Motor neuron (in vitro differentiated cells): ENCODE measurements around the gene BRCA1. TPM values are rescaled to one million over a fixed set of nuclear protein-coding genes. Genes with fewer than 3 reads are reported as not detected.
A peak's percentile ranks its signal among the peaks of the same experiment; 100 is the strongest.
"Not testable (repeated sequence)": the region's sequence is repeated elsewhere in the genome, so short reads cannot be mapped to it uniquely, and the experiment has no call there.

Experiments used
- ATAC-seq, 8 experiments: fragments of 200-7000 bp; cut with Tn5 transposase; replicated peaks in 6 of 8; 2 replicates each; pipeline ENCODE4 v1.8.0; 2021; ENCODE audit warnings: mild to moderate bottlenecking in 8 of 8, moderate library complexity in 8 of 8
- H3K27ac ChIP-seq, 2 donors: fragments of 250-450 bp; sonication (Bioruptor Pico); 2 replicates each; pipeline ENCODE4 v1.9.0; 2021; ENCODE audit warnings: antibody characterized with exemption in 2 of 2, mild to moderate bottlenecking in 2 of 2, moderate library complexity in 1 of 2
- H3K4me1 ChIP-seq, 2 donors: fragments of 250-450 bp; sonication (Bioruptor Pico); replicated peaks in 1 of 2; 2 replicates each; pipeline ENCODE4 v1.6.1; 2021; ENCODE audit warnings: antibody characterized with exemption in 2 of 2, mild to moderate bottlenecking in 2 of 2, moderate library complexity in 1 of 2
- H3K4me3 ChIP-seq, 5 donors: fragments of 250-450 bp; sonication (Bioruptor Pico); 2 replicates each; pipeline ENCODE4 v1.9.0; 2021; ENCODE audit warnings: antibody characterized with exemption in 5 of 5, mild to moderate bottlenecking in 5 of 5, moderate library complexity in 4 of 5
- WGBS, 10 experiments: fragments of 450-650 bp; shearing (Covaris generic); methylation state at CpG; one replicate each; pipeline ENCODE4 v1.0.0; 2022; 5-methylcytosine and 5-hydroxymethylcytosine counted together
- in situ Hi-C, 9 experiments: fragments of 400-800 bp; cut with MboI; loops; one replicate each; pipeline ENCODE4 v1.15.0; 2021; ENCODE audit warnings: low sequenced_read_pairs in 9 of 9, low pct_unique_long_range_greater_than_20kb in 2 of 9; ENCODE audit not compliant: unreplicated experiment in 9 of 9
- total RNA-seq, 8 experiments: library from RNA; unstranded; fragments of 300-600 nt; gene quantifications; 2 replicates each; pipeline versions ENCODE4 v1.2.3 to v1.2.4, GENCODE V29; 2022

The BRCA1 gene
- 10 to 100 TPM in 3 of 8 experiments, 1 to 10 TPM in 5; 3.2 to 30.0 (median 6.9) TPM for total RNA-seq

DNA sequence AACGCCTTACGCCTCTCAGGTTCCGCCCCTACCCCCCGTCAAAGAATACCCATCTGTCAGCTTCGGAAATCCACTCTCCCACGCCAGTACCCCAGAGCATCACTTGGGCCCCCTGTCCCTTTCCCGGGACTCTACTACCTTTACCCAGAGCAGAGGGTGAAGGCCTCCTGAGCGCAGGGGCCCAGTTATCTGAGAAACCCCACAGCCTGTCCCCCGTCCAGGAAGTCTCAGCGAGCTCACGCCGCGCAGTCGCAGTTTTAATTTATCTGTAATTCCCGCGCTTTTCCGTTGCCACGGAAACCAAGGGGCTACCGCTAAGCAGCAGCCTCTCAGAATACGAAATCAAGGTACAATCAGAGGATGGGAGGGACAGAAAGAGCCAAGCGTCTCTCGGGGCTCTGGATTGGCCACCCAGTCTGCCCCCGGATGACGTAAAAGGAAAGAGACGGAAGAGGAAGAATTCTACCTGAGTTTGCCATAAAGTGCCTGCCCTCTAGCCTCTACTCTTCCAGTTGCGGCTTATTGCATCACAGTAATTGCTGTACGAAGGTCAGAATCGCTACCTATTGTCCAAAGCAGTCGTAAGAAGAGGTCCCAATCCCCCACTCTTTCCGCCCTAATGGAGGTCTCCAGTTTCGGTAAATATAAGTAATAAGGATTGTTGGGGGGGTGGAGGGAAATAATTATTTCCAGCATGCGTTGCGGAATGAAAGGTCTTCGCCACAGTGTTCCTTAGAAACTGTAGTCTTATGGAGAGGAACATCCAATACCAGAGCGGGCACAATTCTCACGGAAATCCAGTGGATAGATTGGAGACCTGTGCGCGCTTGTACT, at the start of gene BRCA1:
BRCA1 (minus strand) TSS at position 232 of the 834 bp plus-strand sequence. CDS start 1,268 bp downstream, outside the sequence.
- Histone ChIP-seq H3K4me1 (peaks cover 12% of the 10 kb centered on the region in 2 donors), H3K4me3 (peak within 1 kb of the TSS; percentile 45 to 58 (median 47)), H3K27ac (peak within 1 kb of the TSS; percentile 83 to 90)
- 0 to 16% (median 5%) methylated on average over 4 to 26 of the region's 38 CpGs; no CpG with 5 or more reads in 1 of the 10 experiments for WGBS, 10 experiments
- in situ Hi-C loops, result no loop called here
- peak; percentile 97 to 99 (median 98) for ATAC-seq

DNA sequence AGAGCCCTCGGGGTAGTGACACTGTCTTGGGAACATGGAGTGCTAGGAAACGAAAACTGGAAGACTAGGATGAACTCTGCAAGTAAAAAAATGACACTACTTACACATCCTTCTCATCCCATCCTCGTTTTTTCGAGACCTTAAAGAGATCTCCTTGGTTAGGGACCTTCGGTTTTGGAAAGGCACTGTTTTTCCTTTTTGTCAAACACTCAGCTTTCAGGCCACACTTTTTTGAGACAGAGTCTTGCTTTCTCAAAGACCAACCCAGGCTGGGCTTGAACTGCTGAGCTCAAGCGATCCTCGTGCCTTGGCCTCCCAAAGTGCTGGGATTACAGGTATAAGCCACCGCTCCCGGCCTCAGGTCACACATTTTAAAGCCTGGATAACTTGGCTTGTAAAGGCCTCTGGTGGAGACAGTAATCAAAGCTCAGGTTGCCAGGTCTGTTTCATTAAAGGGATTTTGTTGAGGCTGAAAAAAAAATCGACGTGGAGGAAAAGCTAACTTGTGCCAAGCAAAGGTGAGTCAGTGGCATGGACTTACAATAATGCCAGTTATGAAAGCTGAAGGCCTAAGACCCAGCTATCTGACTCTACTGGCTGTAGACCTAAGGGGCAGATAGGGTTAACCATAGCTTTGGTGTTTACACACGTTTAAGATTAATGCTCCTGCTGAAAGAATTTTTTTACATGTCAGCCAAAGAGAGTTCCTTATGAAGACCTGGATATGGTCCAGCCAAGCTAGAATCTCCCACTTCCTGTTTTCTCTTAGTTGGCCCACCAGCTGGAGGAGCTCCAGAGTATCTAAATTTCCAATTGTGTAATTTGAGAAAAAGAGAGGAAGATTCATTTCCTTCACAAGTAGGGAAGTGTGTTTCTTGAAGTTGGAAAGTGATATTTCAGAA, 46.7 kb upstream of the BRCA1 start:
- Histone ChIP-seq H3K4me3 (peak overlapping the region; percentile 64 to 75 (median 71)), H3K4me1 (peaks cover 3 to 22% of the 10 kb centered on the region in 2 donors), H3K27ac (peak overlapping the region; percentile 89 to 93)
- in situ Hi-C loops, result no loop called here
- WGBS, 10 experiments, result 0 to 56% (median 13%) methylated on average over 3 to 10 of the region's 12 CpGs; no CpG with 5 or more reads in 2 of the 10 experiments
- no peak for ATAC-seq

DNA sequence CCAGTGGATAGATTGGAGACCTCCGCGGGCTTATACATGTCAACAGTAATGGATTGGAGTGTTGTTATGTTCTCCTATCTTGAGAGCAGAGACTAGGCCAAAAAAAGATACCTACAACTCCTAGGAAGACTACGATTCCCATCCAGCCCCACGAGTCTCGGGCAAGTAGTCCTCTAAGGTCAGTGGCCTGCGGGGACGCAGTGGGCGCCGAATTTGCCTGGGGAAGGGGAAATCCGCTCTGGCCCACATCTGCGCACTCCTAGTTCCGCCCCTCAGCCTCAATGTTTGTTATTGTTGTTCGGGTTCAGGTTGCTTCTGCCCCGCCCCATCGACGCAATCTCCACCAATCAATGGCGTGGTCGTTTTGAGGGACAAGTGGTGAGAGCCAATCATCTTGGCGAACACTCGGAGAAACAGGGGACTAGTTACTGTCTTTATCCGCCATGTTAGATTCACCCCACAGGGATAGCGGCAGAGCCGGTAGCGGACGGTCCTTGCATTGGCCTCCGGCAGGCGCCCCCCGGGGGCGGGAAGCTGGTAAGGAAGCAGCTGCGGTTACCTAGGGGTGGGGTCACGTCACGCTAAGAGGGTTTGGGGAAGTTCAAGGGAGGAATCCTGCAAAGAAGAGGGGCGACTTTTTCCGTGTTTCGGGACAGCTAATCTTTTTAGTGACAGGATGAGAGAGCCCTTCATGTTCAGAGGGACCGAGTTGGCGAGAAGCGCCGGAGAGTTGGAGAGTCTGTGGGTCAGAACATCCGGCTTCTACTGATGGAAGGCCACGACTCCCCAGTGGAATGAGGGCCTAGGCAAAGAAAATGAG, 45.8 kb upstream of the BRCA1 start, which contains the start of gene NBR1:
NBR1 (plus strand) TSS at position 449 of the 820 bp plus-strand sequence. CDS start 4,586 bp downstream, outside the sequence.
- peak; percentile 67 to 83 (median 81) for ATAC-seq
- Histone ChIP-seq H3K27ac (peak within 1 kb of the TSS; percentile 89 to 93), H3K4me3 (peak within 1 kb of the TSS; percentile 64 to 75 (median 71)), H3K4me1 (peaks cover 3 to 22% of the 10 kb centered on the region in 2 donors)
- in situ Hi-C loops, result no loop called here
- WGBS, 10 experiments, result 0 to 2% (median 0%) methylated on average over 2 to 24 of the region's 41 CpGs; no CpG with 5 or more reads in 2 of the 10 experiments

DNA sequence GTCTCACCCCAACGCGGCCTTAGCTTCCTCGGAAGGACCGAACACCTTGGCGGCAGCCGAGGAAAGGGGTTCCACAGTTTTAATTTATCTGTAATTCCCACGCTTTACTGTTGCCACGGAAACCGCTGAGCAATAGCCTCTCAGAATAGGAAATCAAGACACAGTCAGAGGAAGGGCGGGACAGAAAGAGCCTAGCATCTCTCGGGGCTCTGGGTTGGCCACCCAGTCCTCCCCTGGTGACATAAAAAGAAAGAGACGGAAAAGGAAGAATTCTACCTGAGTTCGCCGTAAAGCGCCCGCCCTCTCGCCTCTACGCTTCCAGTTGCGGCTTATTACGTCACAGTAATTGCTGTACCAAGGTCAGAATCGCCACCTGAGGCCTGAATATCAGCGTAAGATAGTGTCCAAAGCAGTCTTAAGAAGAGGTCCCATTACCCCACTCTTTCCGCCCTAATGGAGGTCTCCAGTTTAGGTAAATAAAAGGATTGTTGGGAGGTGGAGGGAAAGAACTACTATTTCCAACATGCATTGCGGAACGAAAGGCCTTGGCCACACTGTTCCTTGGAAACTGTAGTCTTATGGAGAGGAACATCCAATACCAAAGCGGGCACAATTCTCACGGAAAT, 45.1 kb upstream of the BRCA1 start:
- 0 to 4% (median 0%) methylated on average over 4 to 19 of the region's 27 CpGs; no CpG with 5 or more reads in 1 of the 10 experiments for WGBS, 10 experiments
- Histone ChIP-seq H3K4me3 (peak overlapping the region; percentile 64 to 75 (median 71)), H3K4me1 (peaks cover 3 to 22% of the 10 kb centered on the region in 2 donors), H3K27ac (peak overlapping the region; percentile 89 to 93)
- ATAC-seq, result peak; percentile 72 to 84 (median 80)
- in situ Hi-C loops, result no loop called here

DNA sequence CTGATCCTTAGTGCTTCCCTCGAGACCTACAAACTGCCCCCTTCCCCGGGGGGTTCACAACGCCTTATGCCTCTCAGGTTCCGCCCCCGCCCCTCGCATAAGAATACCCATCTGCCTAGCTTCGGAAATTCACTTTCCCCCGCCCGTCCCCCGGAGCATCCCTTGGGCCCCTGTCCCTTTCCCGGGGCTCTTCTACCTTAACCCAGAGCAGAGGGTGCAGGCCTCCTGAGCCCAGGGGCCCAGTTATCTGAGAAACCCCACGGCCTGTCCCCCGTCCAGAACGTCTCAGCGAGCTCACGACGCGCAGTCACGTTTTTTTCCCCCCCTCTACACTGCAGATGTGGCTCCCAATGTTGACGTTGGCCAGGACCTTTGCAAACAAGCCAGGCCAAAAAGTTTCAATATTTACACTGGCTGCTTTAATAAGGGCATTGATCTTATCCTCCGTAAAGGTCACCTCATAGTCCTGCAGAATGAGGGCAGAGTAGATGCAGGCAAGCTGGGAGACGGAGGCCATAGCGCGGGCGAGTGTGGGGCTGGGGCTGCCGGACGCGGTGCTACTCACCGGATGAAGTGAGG, 44.5 kb upstream of the BRCA1 start:
- in situ Hi-C loops, result no loop called here
- peak overlapping the region; percentile 64 to 75 (median 71) for H3K4me3 ChIP-seq
- WGBS, 10 experiments, result 0 to 4% (median 0%) methylated on average over 1 to 11 of the region's 29 CpGs; no CpG with 5 or more reads in 4 of the 10 experiments

DNA sequence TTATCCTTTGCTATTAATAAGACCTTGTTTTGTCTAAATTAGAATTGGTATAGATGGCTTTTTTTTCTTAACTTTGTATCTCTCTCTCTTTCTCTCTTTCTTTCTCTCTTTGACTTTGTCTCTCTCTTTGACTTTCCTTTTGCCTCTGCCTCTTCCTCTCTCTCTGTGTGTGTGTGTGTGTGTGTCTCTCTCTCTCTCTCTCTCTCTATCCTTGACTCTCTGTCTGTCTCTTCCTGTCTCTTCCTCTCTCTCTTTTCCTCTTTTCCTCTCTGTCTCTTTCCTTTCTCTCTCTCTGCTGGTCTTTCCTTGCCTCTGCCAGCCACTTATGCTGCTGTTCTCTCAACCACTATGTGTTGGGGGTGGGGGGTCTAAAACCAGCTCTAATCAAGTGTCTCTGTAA, 40.8 kb upstream of the BRCA1 start:
- H3K4me3 ChIP-seq, in situ Hi-C loops, ATAC-seq, H3K27ac ChIP-seq: not testable (repeated sequence)
- H3K4me1 ChIP-seq, result peaks cover 11 to 17% of the 10 kb centered on the region in 2 donors

More for the DNA sequence above, 44.5 kb upstream of the BRCA1 start:
- Histone ChIP-seq H3K4me1 (peaks cover 3 to 22% of the 10 kb centered on the region in 2 donors), H3K27ac (peak overlapping the region; percentile 75 to 89)
- peak; percentile 9 to 44 (median 34) for ATAC-seq

DNA sequence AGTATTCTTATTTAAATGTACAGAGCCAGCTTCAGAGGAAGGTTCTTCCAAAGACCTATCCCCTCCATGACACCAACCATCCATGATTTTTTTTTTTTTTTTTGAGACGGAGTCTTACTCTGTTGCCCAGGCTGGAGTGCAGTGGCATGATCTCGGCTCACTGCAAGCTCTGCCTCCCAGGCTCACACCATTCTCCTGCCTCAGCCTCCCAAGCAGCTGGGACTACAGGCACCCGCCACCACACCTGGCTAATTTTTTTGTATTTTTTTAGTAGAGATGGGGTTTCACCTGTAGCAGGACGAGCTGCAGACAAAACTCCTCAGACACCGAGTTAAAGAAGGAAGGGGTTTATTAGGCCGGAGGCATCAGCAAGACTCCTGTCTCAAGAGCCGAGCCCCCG, 34.8 kb upstream of the BRCA1 start:
- H3K4me3 ChIP-seq, ATAC-seq, H3K27ac ChIP-seq, in situ Hi-C loops: not testable (repeated sequence)
- H3K4me1 ChIP-seq, result peaks cover 0 to 17% of the 10 kb centered on the region in 2 donors
- WGBS, 10 experiments, result 53 to 100% (median 80%) methylated on average over 1 to 7 of the region's 8 CpGs; no CpG with 5 or more reads in 3 of the 10 experiments

DNA sequence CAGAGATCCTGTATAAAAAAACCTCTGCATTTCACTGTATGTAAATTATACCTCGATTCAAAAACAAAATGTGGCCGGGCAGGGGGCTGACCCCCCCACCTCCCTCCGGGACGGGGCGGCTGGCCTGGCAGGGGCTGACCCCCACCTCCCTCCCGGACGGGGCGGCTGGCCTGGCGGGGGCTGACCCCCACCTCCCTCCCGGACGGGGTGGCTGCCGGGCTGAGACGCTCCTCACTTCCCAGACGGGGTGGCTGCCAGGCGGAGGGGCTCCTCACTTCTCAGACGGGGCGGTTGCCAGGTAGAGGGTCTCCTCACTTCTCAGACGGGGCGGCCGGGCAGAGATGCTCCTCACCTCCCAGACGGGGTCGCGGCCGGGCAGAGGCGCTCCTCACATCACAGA, 34.1 kb upstream of the BRCA1 start:
- WGBS, 10 experiments, result 60% methylated on average over 1 of the region's 25 CpGs; no CpG with 5 or more reads in 9 of the 10 experiments
- H3K27ac ChIP-seq, in situ Hi-C loops, ATAC-seq, H3K4me3 ChIP-seq: not testable (repeated sequence)
- peaks cover 0 to 16% of the 10 kb centered on the region in 2 donors for H3K4me1 ChIP-seq

DNA sequence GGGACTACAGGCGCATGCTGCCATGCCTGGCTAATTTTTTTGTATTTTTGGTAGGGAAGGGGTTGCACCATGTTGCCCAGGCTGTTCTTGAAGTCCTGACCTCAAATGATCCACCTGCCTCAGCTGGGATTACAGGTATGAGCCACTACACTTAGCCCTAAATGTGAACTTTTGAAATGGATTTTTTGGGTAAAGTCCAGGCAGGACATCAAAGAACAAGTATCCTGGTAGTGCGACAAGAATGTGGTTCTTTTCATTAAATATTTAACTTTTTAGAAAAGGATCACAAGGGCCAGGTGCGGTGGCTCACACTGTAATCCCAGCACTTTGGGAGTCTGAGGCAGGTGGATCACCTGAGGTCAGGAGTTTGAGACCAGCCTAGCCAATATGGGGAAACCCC, 30.5 kb upstream of the BRCA1 start:
- in situ Hi-C loops, result no loop called here
- 80 to 100% (median 100%) methylated on average over 1 to 3 of the region's 3 CpGs; no CpG with 5 or more reads in 3 of the 10 experiments for WGBS, 10 experiments
- Histone ChIP-seq H3K27ac (no peak overlapping the region), H3K4me3 (no peak overlapping the region), H3K4me1 (no peaks in the 10 kb centered on the region)
- no peak for ATAC-seq

DNA sequence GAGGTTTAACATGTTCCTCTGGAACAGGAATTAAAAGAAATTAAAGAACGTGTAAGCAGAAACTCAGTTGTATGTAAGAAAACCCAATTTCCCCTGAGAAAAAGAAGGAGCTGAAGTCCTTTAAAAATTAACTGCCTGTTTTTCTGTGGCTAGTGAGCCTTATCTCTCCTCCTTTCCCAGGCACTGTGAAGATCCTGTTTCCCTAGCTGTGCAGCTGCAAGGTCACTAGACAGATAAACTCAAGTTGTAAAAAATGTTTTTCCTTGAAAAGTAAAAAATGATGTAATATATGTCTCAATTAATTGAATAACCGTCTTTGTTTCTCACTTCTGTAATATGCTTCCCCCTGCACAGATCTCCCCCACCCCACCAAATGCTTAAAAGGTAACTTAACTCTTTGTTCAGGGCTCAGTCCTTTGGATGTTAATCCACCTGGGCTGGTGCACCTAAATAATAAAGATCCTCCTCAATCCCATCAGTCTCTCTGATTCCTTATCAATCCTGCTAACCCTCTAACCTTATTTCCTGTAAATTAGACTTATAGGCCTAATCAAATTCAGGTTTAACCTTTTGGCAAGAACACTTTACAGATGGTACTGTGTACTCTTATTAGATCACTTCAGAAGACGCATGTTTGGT, 28.2 kb upstream of the BRCA1 start:
- ATAC-seq, H3K27ac ChIP-seq, H3K4me3 ChIP-seq, H3K4me1 ChIP-seq, in situ Hi-C loops: not testable (repeated sequence)
- 73 to 100% (median 98%) methylated on average over 1 to 3 of the region's 3 CpGs for WGBS, 10 experiments

DNA sequence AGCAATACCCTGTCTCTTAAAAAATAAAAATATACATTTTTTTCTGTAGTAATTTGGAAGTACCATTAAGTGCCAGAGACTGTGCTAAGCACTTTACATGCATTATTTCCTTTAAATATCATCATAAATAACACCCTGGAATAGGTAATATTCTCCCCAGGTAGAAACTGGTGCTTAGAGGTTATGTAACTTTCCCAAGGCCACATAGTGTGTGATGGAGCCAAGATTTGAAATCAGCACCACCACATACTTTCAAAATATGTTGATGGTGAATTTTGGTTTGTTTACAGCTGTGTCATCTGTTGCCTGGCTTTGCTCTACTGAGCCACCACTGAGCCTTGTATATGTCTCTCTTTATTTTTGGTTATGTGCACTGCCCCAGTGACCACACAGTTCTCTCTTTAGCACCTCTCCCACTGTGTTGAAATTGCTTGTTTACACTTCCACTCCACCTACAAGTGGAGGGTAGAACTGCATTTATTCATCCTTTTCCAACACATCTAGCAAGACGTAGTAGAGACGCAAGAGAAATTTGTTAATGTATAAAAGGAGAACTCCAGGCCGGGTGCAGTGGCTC, 26.8 kb upstream of the BRCA1 start:
- H3K4me3 ChIP-seq, result no peak overlapping the region
- H3K4me1 ChIP-seq, result no peaks in the 10 kb centered on the region
- in situ Hi-C loops, result no loop called here
- H3K27ac ChIP-seq, result no peak overlapping the region
- 75 to 100% (median 100%) methylated on average over 1 to 3 of the region's 3 CpGs; no CpG with 5 or more reads in 3 of the 10 experiments for WGBS, 10 experiments
- ATAC-seq, result no peak
